H1 (cell line): ENCODE measurements around the gene NCOA6. TPM values are rescaled to one million over a fixed set of nuclear protein-coding genes. Genes with fewer than 3 reads are reported as not detected.

Source experiments
- CTCF ChIA-PET: fragments of 300-600 bp; sonication (Branson Sonifier 250); formaldehyde crosslinking; loops from one replicate; lab custom pipeline; 2021; ENCODE audit not compliant: partially characterized antibody; lab: Charles Lee
- POLR2A ChIA-PET: fragments of 300-600 bp; sonication (Branson Sonifier 250); formaldehyde crosslinking; loops from one replicate; lab custom pipeline; 2021; ENCODE audit warnings: inconsistent platforms; ENCODE audit not compliant: partially characterized antibody; lab: Charles Lee
- DNase-seq, 2 experiments: peaks; one replicate each; pipeline versions ENCODE4 v3.0.0 to v3.0.0-alpha.2; 2010 to 2022; ENCODE audit warnings: low spot score in 2 of 2, low read depth in 1 of 2, mixed read lengths in 1 of 2
- FAIRE-seq: peaks from 2 replicates; lab custom pipeline; 2011; peaks lifted over from hg19 to GRCh38; lab: Jason Lieb, UNC
- H2AFZ ChIP-seq: 2 replicates; pipeline ENCODE4 v1.8.1; 2012; ENCODE audit warnings: low read length, inconsistent platforms
- H2AK5ac ChIP-seq: 2 replicates; pipeline ENCODE4 v1.6.1; 2013; ENCODE audit warnings: low read depth, low read length
- H2BK120ac ChIP-seq: replicated peaks from 2 replicates; pipeline ENCODE3; 2013; ENCODE audit warnings: low read depth, low read length, inconsistent platforms
- H2BK12ac ChIP-seq: 2 replicates; pipeline ENCODE4 v1.6.1; 2013; ENCODE audit warnings: low read depth, low read length
- H2BK15ac ChIP-seq: 2 replicates; pipeline ENCODE4 v1.6.1; 2013; ENCODE audit warnings: low read length
- H2BK20ac ChIP-seq: 2 replicates; pipeline ENCODE4 v1.6.1; 2013; ENCODE audit warnings: low read length
- H2BK5ac ChIP-seq: 2 replicates; pipeline ENCODE4 v1.6.1; 2013; ENCODE audit warnings: low read depth, low read length
- H3K14ac ChIP-seq: 2 replicates; pipeline ENCODE4 v1.6.1; 2013; ENCODE audit warnings: inconsistent platforms; ENCODE audit not compliant: insufficient read length
- H3K18ac ChIP-seq: 2 replicates; pipeline ENCODE4 v1.6.1; 2013; ENCODE audit warnings: low read length; ENCODE audit errors: extremely low read depth
- H3K23ac ChIP-seq: 2 replicates; pipeline ENCODE4 v1.6.1; 2013; ENCODE audit warnings: inconsistent platforms; ENCODE audit not compliant: insufficient read length
- H3K23me2 ChIP-seq: 2 replicates; pipeline ENCODE4 v1.6.1; 2013; ENCODE audit warnings: low read depth, low read length
- H3K27ac ChIP-seq: 2 replicates; pipeline ENCODE4 v1.6.1; 2011; ENCODE audit warnings: low read depth, low read length, inconsistent platforms
- H3K27me3 ChIP-seq, 4 experiments: replicated peaks in 1 of 4; 1 replicate in 1 of 4; 2 replicates in 3 of 4; pipeline versions ENCODE4 v1.6.1 to v1.8.1; 2011 to 2013; ENCODE audit warnings: low read length in 3 of 4, mild to moderate bottlenecking in 3 of 4, inconsistent platforms in 2 of 4, mixed read lengths in 2 of 4, moderate library complexity in 1 of 4; ENCODE audit not compliant: control insufficient read depth in 3 of 4, insufficient read depth in 3 of 4; ENCODE audit errors: extremely low read depth in 1 of 4
- H3K36me3 ChIP-seq, 4 experiments: 2 replicates each; pipeline versions ENCODE4 v1.6.1 to v1.8.1; 2011 to 2013; ENCODE audit warnings: mild to moderate bottlenecking in 4 of 4, low read length in 3 of 4, moderate library complexity in 2 of 4, control low read depth in 1 of 4, inconsistent platforms in 1 of 4; ENCODE audit not compliant: insufficient read depth in 4 of 4, control insufficient read depth in 2 of 4
- H3K4ac ChIP-seq: replicated peaks from 2 replicates; pipeline ENCODE3; 2013; ENCODE audit warnings: low read length, low read depth, mixed read lengths, inconsistent platforms; ENCODE audit not compliant: insufficient read length
- H3K4me1 ChIP-seq, 4 experiments: replicated peaks in 1 of 4; 1 replicate in 1 of 4; 2 replicates in 3 of 4; pipeline versions ENCODE4 v1.6.1 to v1.8.1; 2011 to 2013; ENCODE audit warnings: low read length in 3 of 4, inconsistent platforms in 2 of 4, mixed read lengths in 1 of 4; ENCODE audit not compliant: insufficient read depth in 4 of 4, control insufficient read depth in 3 of 4
- H3K4me2 ChIP-seq, 2 experiments: 2 replicates each; pipeline versions ENCODE4 v1.6.1 to v1.8.1; 2011 to 2013; ENCODE audit warnings: low read depth in 2 of 2, low read length in 2 of 2, control low read depth in 1 of 2, inconsistent platforms in 1 of 2, mild to moderate bottlenecking in 1 of 2; ENCODE audit not compliant: insufficient read depth in 1 of 2
- H3K4me3 ChIP-seq, 4 experiments: fragments of 200-600, 300-600 bp in 1 of 4; sonication (generic), shearing (Covaris generic), sonication (Bioruptor Twin) in 1 of 4; 2 replicates each; pipeline versions ENCODE4 v1.5.1 to v1.8.1; 2011 to 2016; ENCODE audit warnings: low read length in 4 of 4, low read depth in 3 of 4, control low read depth in 2 of 4, inconsistent platforms in 2 of 4, mild to moderate bottlenecking in 2 of 4, mixed read lengths in 1 of 4, moderate library complexity in 1 of 4; ENCODE audit not compliant: insufficient read depth in 2 of 4; ENCODE audit errors: extremely low read depth in 1 of 4
- H3K56ac ChIP-seq: replicated peaks from 2 replicates; pipeline ENCODE3; 2013; ENCODE audit warnings: low read depth, mild to moderate bottlenecking, mixed read lengths, low read length, inconsistent platforms; ENCODE audit not compliant: insufficient read length
- H3K79me1 ChIP-seq: 2 replicates; pipeline ENCODE4 v1.6.1; 2013; ENCODE audit warnings: low read depth, low read length, control low read depth
- H3K79me2 ChIP-seq, 2 experiments: 2 replicates each; pipeline versions ENCODE4 v1.6.1 to v1.8.1; 2012 to 2013; ENCODE audit warnings: low read length in 2 of 2, mild to moderate bottlenecking in 2 of 2, inconsistent platforms in 1 of 2; ENCODE audit not compliant: insufficient read depth in 2 of 2, control insufficient read depth in 1 of 2
- H3K9ac ChIP-seq, 4 experiments: replicated peaks in 1 of 4; 1 replicate in 1 of 4; 2 replicates in 3 of 4; pipeline versions ENCODE4 v1.6.1 to v1.8.1; 2011 to 2013; ENCODE audit warnings: low read depth in 3 of 4, low read length in 3 of 4, control low read depth in 2 of 4, mild to moderate bottlenecking in 2 of 4, moderate library complexity in 2 of 4, inconsistent platforms in 1 of 4; ENCODE audit errors: extremely low read depth in 1 of 4
- H3K9me3 ChIP-seq, 2 experiments: 2 replicates each; pipeline versions ENCODE4 v1.6.1 to v1.8.1; 2012 to 2013; ENCODE audit warnings: mild to moderate bottlenecking in 2 of 2, moderate library complexity in 2 of 2, control low read depth in 1 of 2, inconsistent platforms in 1 of 2, low read depth in 1 of 2, low read length in 1 of 2, mixed read lengths in 1 of 2; ENCODE audit not compliant: insufficient read depth in 2 of 2
- H4K20me1 ChIP-seq, 2 experiments: replicated peaks in 1 of 2; 2 replicates each; pipeline versions ENCODE3 to v1.8.1; 2011 to 2013; ENCODE audit warnings: inconsistent platforms in 2 of 2, low read length in 2 of 2, mild to moderate bottlenecking in 1 of 2; ENCODE audit not compliant: insufficient read depth in 2 of 2, control insufficient read depth in 1 of 2
- H4K5ac ChIP-seq: 2 replicates; pipeline ENCODE4 v1.6.1; 2013; ENCODE audit warnings: low read length, low read depth, mixed read lengths, inconsistent platforms; ENCODE audit not compliant: insufficient read length
- H4K8ac ChIP-seq: 2 replicates; pipeline ENCODE4 v1.8.0; 2013; ENCODE audit warnings: mild to moderate bottlenecking, moderate library complexity, low read length, inconsistent platforms; ENCODE audit not compliant: insufficient read depth; ENCODE audit errors: extremely low read depth
- H4K91ac ChIP-seq: replicated peaks from 2 replicates; pipeline ENCODE3; 2013; ENCODE audit warnings: low read length, mixed read lengths, inconsistent platforms; ENCODE audit not compliant: insufficient read length
- EP300 ChIP-seq, 2 experiments: IDR thresholded peaks; 1 replicate in 1 of 2; 2 replicates in 1 of 2; pipeline ENCODE4 v1.6.1; 2011 to 2012; ENCODE audit warnings: low read depth in 2 of 2, low read length in 2 of 2, mild to moderate bottlenecking in 2 of 2, borderline replicate concordance in 1 of 2, inconsistent platforms in 1 of 2, moderate library complexity in 1 of 2
- FOSL1 ChIP-seq: IDR thresholded peaks from 2 replicates; pipeline ENCODE4 v1.6.1; 2011; ENCODE audit warnings: mild to moderate bottlenecking, low read depth, low read length, moderate library complexity; ENCODE audit not compliant: insufficient read depth
- NANOG ChIP-seq: IDR thresholded peaks from 2 replicates; pipeline ENCODE4 v1.6.1; 2011; ENCODE audit warnings: low read length, low read depth, mild to moderate bottlenecking, inconsistent platforms; ENCODE audit not compliant: insufficient read depth, poor library complexity, severe bottlenecking
- POLR2AphosphoS5 ChIP-seq: IDR thresholded peaks from 2 replicates; pipeline ENCODE4 v1.6.1; 2011; ENCODE audit warnings: low read depth, low read length
- RNF2 ChIP-seq: fragments of 200-900, 300-1000 bp; sonication (generic); IDR thresholded peaks from 2 replicates; pipeline ENCODE4 v1.7.1; 2016; ENCODE audit warnings: borderline replicate concordance, low read depth, mild to moderate bottlenecking, antibody characterized with exemption, low read length; ENCODE audit not compliant: poor library complexity, severe bottlenecking; ENCODE audit errors: missing control alignments
- WGBS, 2 experiments: shearing (Covaris generic) in 1 of 2; methylation state at CpG; one replicate each; pipeline versions ENCODE4 v1.1.6 to v1.1.7; 2013 to 2015; ENCODE audit warnings: low lambda C conversion rate in 2 of 2, mixed read lengths in 2 of 2, inconsistent platforms in 1 of 2, low coverage in 1 of 2, missing lambda C conversion rate in 1 of 2; ENCODE audit not compliant: insufficient replicate concordance in 2 of 2, insufficient coverage in 1 of 2, insufficient read length in 1 of 2; ENCODE audit errors: extremely low coverage in 1 of 2, missing lambda C conversion rate in 1 of 2; 5-methylcytosine and 5-hydroxymethylcytosine counted together
- polyA plus RNA-seq, 7 experiments: library from polyadenylated mRNA; depleted of rRNA in 3 of 7; stranded (reverse) in 5 of 7; unstranded in 2 of 7; fragments of >200 nt in 5 of 7; fragments of 200-250 nt in 2 of 7; gene quantifications; 1 replicate in 5 of 7; 2 replicates in 1 of 7; 4 replicates in 1 of 7; pipeline versions ENCODE4 v1.2.1 to v1.2.3, GENCODE V29; 2011 to 2013; ENCODE audit warnings: missing spikeins in 2 of 7, mixed read lengths in 2 of 7
- total RNA-seq: library from RNA; stranded (reverse); fragmentation: NEBNext Ultra II Directional; extraction: Animal tissue kit (Norgen Biotek cat#: 25700); gene quantifications from 2 replicates; pipeline ENCODE4 v1.2.1, GENCODE V29; 2021

The NCOA6 gene
- total and polyA plus RNA-seq, 2 of the 8 experiments (the other 6 are each of a cell fraction or from before 2014, with no cell fraction given): 9.0 to 9.5 TPM

GRCh38 chr20:34831936-34832335 is 6.5 kb upstream of the NCOA6 start:
- Histone ChIP-seq H3K27ac (no peak overlapping the region), H3K18ac (no peak overlapping the region), H3K4ac (no peak overlapping the region), H3K23me2 (no peaks in the 10 kb centered on the region), H3K9ac (no peak overlapping the region), H2BK15ac (no peak overlapping the region), H2BK20ac (no peak overlapping the region), H4K8ac (no peak overlapping the region), H3K23ac (no peak overlapping the region), H3K27me3 (no peaks in the 10 kb centered on the region), H3K79me2 (no peaks in the 10 kb centered on the region), H2BK12ac (no peak overlapping the region), H3K4me3 (no peak overlapping the region), H3K36me3 (no peaks in the 10 kb centered on the region), H3K56ac (no peak overlapping the region), H3K4me1 (no peaks in the 10 kb centered on the region), H3K14ac (no peak overlapping the region), H2AFZ (no peak overlapping the region), H4K5ac (no peak overlapping the region), H3K9me3 (no peaks in the 10 kb centered on the region; a peak in 1 of 4 replicates), H4K91ac (no peak overlapping the region), H2AK5ac (no peak overlapping the region), H3K4me2 (no peak overlapping the region), H3K79me1 (no peaks in the 10 kb centered on the region), H2BK5ac (no peak overlapping the region), H4K20me1 (no peaks in the 10 kb centered on the region), H2BK120ac (no peak overlapping the region)
- CTCF ChIA-PET: interaction anchor here (1.1 kb wide), 1 partner anchor 80 kb away, joined by 3 read pairs; no protein-coding TSS in a partner anchor
- FAIRE-seq (no peak), DNase-seq (no peak)
- WGBS, 2 experiments: 94% methylated on average over 5 of the region's 5 CpGs; no CpG with 5 or more reads in 1 of the 2 experiments
- POLR2A ChIA-PET: no interaction called here
- TF ChIP-seq FOSL1: no peak
- no peak for TF ChIP-seq POLR2AphosphoS5
- no peak for TF ChIP-seq RNF2
- TF ChIP-seq EP300 (IDR thresholded peaks at IDR 0.05; ENCODE audit: borderline replicate concordance in 1 of 2, low read depth in 2 of 2, low read length in 2 of 2): no peak
- TF ChIP-seq NANOG: no peak
